Activated gamma-delta T cell treated with Interleukin-2 at 50 U/mL for 16 hours (primary cell): Measurements from ENCODE around the gene SPRR2A.
"Not testable (repeated sequence)": the region's sequence is repeated elsewhere in the genome, so short reads cannot be mapped to it uniquely, and the experiment has no call there.

Source experiments
- DNase-seq: peaks from one replicate; pipeline ENCODE4 v3.0.0-alpha.2; 2020

The SPRR2A gene

DNA sequence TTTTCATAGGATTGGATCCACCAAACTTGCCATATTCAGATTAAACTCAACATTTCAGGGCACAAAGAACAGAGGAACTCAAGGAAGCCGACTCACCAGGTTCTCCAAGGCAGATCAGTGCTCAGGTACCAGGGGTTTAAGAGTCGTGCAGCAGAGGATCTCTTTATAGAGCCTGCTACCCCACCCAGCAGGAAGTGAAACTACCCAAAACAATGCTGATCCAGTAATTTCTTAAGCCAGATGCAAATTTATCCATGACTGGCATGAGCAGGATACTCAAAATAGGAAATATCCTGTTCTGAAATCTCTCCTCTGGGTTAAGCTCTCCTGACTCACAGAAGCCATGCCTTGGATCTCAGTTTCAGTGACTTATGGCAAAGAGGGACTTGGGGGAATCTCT lies at the start of gene SPRR2A:
Gene SPRR2A (minus strand): TSS at position 138 of the 400 bp plus-strand sequence. CDS start 777 bp downstream, outside the sequence.
- DNase-seq = no peak

DNA sequence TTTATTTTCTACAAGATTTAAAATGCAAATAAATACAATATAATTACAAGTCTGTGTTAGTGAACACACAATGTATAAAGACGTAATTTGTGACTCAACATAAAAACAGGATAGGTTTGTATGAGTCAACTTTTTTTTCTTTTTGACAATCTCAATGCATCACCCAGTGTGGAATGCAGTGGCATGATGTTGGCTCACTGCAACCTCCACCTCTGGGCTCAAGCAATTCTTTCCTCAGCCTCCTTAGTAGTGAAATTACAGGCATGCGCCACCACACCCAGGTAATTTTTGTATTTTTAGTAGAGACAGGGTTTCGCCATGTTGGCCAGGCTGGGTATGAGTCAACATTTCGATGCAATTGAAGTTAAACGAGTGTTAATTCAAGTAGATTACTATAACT lies 42.9 kb upstream of the SPRR2A start:
- DNase-seq = no peak

GRCh38 chr1:153099461-153100045 lies 42.2 kb upstream of the SPRR2A start:
- no peak for DNase-seq

DNA sequence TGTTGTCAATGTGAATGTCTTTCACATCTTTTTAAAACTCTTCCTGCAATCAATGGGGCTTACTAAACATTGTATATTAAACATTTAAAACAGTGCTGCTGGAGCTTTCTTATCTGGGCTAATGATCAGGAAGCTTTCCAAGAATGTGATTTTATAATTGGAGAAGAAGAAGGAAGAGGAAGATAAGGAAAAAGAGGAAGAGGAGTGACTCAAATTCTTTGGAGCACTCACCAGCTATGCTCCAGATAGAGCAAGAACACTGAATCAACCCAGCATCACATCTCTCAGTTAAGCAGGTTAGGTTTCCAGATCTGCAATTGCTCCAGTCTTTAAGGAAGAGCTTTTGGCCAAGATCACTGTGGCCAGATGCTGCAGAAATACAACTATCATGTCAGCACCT lies 38.5 kb upstream of the SPRR2A start:
- no peak for DNase-seq

- no peak for DNase-seq
Observed at GRCh38 chr1:153094426-153094825, 37.1 kb upstream of the SPRR2A start, which contains the start of gene SPRR2E. TSS of gene SPRR2E (minus strand) at chr1:153094526. CDS start at chr1:153093751, 775 bp downstream.

DNA sequence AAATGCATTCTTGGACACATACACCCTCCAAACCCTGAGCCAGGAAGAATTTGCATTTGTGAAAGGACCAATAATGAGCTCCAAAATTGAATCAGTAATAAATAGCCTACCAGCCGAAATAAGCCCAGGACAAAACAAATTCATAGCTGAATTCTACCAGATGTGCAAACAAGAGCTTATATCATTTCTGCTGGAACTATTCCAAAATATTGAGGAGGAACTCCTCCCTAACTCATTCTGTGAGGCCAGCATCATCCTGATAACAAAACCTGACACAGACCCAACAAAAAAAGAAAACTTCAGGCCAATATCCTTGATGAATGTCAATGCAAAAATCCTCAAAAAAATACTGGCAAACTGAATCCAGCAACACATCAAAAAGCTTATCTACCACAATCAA lies 30.3 kb upstream of the SPRR2A start:
- DNase-seq = no peak

DNA sequence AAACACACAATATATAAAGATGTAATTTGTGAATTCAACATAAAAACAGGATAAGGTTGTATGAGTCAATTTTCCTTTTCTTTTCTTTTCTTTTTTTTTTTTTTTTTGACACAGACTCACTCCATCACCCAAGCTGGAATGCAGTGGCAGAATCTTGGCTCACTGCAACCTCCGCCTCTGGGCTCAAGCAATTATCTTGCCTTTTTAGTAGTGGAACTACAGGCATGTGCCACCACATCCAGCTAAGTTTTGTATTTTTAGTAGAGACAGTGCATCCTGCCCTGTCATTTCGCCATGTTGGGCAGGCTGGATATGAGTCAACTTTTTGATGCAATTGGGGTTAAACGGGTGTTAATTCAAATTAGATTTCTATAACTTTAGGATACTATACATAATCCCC lies 24.4 kb upstream of the SPRR2A start:
- no peak for DNase-seq

DNA sequence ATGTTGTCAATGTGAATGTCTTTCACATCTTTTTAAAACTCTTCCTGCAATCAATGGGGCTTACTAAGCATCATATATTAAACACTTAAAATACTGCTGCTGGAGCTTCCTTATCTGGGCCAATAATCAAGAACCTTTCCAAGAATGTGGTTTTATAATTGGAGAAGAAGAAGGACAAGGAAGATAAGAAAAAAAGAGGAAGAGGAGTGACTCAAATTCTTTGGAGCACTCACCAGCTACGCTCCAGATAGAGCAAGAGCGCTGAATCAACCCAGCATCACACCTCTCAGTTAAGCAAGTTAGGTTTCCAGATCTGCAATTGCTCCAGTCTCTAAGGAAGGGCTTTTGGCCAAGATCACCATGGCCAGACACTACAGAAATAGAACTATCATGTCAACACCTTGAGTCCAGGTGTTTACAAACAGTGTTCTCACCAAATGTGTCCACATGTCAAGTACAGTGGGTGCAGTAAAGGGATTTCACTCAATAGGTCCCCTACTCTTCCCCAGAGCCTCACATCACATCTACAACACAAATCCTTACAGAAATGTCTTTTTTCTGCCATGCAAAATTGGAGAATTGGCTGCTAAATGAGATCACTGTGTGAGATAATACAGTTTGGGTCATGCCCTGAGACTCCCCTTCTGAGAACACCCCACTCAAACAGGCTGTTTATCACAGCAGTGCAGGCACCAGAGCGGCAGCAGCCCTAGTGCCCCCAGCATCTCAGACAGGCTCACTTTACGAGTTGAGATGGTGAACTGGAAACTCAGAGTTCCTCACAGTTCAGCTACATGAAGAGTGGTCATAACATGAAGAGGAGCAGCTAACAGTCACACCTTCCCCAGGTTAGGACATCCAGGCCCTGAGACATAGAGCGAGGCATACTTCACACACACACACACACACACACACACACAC lies 15.8 kb upstream of the SPRR2A start:
- no peak for DNase-seq

DNA sequence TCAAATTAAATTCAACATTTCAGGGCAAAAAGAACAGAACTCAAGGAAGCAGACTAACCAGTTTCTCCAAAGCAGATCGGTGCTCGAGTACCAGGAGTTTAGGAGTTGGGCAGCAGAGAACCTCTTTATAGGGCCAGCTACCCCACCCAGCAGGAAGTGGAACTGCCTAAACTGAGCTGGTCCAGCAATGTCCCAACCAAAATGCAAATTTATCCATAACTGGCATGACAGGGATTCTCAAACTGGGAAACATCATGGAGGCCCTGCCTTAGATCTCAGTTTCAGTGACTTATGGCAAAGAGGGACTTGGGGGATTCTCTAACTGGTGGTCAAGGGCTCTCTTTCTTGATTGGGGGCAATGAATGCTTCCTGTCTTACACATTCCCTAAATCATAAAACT lies 14.2 kb upstream of the SPRR2A start, which contains the start of gene SPRR2B:
Gene SPRR2B (minus strand): TSS at position 101 of the 400 bp plus-strand sequence. CDS start 772 bp downstream, outside the sequence.
- DNase-seq = no peak

GRCh38 chr1:153070243-153070642 lies 12.9 kb upstream of the SPRR2A start:
- no peak for DNase-seq

DNA sequence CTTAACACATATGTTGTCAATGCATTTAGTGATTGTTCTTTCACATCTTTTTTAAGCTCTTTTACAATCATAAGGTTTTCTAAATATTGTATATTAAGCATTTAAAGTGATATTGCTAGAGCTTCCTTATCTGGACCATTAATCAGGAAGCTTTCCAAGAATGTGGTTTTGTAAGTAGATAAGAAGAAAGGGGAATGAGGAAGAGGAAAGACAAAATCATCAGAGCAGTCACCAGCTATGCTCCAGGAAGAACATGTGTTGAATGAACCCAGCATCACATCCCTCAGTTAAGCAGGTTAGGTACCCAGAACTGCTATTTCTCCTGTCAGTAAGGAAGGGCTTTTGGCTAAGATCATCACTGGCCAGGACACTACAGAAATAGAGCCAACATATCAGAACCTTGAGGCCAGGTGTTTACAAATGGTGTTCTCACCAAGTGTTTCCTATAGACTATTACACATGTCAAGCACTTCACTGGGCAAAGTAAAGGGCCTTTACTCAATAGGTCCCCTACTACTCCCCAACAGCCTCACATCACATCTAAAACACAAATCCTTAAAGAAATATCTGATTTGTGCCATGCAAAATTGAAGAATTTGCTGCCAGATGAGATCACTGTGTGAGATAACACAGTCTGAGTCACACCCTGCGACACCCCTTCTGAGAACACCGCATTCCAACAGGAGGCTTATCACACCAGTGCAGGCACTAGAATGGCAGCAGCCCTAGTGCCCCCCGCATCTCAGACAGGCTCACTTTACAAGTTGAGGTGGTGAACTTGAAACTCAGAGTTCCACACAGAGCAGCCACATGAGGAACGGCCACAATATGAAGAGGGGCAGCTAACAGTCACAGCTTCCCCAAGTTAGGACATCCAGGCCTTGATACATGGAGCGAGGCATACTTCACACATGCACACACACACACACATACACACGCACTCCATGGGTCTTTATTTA lies 1.8 kb upstream of the SPRR2A start:
- no peak for DNase-seq

GRCh38 chr1:153058154-153058553 lies 842 bp upstream of the SPRR2A start:
- no peak for DNase-seq

- not testable (repeated sequence) for DNase-seq
Observed at GRCh38 chr1:153056111-153056510, 1.2 kb downstream of the SPRR2A start.

DNA sequence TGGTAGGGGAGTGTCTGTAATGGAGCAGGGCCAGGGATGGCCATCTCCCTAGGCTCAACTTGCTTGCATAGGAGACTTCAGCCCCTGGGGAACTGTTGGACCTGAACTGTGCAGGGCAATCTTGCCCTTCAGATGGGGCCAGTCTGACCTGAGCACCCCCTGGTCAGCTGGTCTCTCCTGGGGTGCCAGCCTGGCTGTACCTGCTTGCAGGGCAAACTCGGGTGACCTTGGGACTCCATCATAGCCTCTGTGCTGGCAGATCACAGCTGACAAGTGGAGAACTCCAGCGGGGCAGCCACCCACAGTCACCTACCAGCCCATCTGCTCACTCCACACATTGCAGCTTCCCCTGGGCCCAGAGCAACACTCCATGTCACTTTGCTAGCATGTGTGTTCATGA lies 8.1 kb downstream of the SPRR2A start:
- DNase-seq = no peak

GRCh38 chr1:153040950-153041631 lies 16.2 kb downstream of the SPRR2A start, which contains the start of gene SPRR2D:
TSS of gene SPRR2D (minus strand) at chr1:153041120. CDS start at chr1:153040346, 774 bp downstream.
- DNase-seq = no peak

- no peak for DNase-seq
Observed at GRCh38 chr1:153035211-153035610, 22.1 kb downstream of the SPRR2A start.

GRCh38 chr1:153032677-153033308 lies 24.5 kb downstream of the SPRR2A start:
- DNase-seq = no peak

DNA sequence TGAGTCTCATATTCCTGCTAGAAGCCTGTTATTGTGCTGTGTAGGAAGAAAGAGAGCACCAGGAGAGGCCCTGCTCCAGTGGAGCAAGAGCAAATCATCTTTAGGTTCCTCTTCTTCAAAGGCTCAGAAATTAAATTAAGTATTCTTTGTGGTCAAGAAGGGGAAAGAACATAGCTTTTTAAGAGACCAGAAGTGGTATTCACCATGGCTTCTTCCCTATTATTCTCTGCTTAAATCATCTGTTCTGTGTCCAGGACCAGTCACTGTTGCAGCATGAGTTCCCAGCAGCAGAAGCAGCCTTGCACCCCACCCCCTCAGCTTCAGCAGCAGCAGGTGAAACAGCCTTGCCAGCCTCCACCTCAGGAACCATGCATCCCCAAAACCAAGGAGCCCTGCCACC lies 25.2 kb downstream of the SPRR2A start:
- no peak for DNase-seq

DNA sequence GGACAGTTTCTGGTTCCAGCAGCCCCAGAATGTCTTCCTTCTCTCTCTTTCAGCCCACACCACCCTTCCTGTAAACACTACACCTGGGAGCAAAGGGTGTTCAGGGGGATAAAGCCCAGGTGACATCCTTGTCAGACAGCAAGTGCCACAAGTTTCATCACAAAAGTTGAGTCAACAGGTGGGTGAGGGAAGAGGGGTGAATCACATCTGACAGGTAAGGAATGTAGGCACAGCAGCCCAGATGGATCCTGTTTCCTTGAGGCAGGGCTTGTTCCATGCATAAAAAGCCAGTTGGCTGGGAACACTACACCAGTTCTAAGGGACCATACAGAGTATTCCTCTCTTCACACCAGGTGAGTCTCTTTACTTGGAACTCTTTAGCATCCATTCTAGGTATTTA lies 26.4 kb downstream of the SPRR2A start, which contains the start of gene SPRR1B:
Gene SPRR1B (plus strand): TSS at position 309 of the 400 bp plus-strand sequence. CDS start 1,143 bp downstream, outside the sequence.
- no peak for DNase-seq

GRCh38 chr1:153028766-153029165 lies 28.5 kb downstream of the SPRR2A start:
- DNase-seq = no peak

GRCh38 chr1:153025797-153026196 lies 31.5 kb downstream of the SPRR2A start:
- DNase-seq = no peak
